Activated T-cell treated with anti-CD3 and anti-CD28 coated beads for 4 hours (primary cell): ENCODE results near the gene TAF8.
"Not testable (repeated sequence)": the region's sequence is repeated elsewhere in the genome, so short reads cannot be mapped to it uniquely, and the experiment has no call there.

Experiments
- DNase-seq: peaks from one replicate; pipeline ENCODE4 v3.0.0-alpha.2; 2020

Gene TAF8, protein sequence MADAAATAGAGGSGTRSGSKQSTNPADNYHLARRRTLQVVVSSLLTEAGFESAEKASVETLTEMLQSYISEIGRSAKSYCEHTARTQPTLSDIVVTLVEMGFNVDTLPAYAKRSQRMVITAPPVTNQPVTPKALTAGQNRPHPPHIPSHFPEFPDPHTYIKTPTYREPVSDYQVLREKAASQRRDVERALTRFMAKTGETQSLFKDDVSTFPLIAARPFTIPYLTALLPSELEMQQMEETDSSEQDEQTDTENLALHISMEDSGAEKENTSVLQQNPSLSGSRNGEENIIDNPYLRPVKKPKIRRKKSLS

DNA sequence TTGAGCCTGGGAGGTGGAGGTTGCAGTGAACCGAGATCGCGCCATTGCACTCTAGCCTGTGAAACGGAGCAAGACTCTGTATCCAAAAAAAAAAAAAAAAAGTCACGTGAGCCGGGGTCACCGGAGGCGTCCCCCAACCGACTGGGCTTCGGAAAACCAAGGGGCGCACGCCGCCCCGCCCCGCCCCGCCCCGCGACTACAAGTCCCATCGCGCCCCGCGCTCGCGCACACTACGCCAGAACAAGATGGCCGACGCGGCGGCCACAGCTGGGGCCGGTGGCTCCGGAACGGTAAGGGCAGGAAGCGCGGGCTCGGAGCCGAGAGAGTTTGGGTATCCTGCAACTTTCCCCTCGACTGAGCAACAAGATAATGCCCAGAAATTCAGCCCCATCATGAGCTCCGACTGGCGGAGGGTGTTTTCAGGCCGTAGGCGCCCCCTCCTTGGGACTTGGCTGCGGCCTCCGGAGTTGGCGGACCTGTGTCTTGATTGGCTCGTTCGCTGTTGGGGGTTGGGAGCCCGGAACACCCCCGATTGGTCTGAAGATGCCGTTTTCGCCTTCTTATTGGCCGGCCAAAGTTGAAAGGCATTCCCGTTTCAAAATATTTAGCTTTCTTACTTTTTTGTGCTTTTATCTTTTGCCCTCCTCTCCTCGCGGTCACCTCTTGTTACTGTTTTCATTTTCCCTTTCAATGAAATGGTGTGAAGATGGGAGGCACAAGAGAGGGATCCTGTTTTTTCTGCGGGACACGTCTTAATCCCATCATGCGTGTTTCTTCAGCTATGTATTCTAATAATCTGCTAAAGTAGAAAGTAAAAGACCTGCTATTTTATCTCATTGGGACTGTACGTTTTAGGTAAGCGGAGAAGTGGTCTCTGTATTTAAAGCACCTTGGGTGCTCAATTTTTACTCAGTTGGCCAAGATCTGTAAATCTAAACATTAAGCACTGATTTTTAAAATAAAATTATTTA is at the start of gene TAF8:
TSS of gene TAF8 (plus strand) at position 228 of the 971 bp plus-strand sequence. CDS start at position 246, 18 bp downstream.
- peak; percentile 81 for DNase-seq

DNA sequence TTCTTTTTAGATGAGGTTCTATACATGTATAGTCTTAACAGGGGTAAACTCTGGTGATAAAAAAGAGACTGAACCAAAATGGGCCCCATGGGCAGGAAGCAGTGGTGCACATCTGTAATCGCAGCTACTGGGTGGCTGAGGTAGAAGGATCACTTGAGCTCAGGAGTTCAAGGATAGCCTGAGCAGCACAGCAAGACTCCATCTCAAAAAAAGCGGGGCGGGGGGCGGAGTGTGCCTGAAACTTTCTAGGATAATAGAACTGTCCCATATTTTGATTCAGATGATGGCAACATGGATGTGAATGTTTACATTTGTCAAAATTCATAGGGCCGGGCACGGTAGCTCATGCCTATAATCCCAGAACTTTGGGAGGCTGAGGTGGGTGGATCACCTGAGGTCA is 48.8 kb upstream of the TAF8 start:
- DNase-seq, result no peak

DNA sequence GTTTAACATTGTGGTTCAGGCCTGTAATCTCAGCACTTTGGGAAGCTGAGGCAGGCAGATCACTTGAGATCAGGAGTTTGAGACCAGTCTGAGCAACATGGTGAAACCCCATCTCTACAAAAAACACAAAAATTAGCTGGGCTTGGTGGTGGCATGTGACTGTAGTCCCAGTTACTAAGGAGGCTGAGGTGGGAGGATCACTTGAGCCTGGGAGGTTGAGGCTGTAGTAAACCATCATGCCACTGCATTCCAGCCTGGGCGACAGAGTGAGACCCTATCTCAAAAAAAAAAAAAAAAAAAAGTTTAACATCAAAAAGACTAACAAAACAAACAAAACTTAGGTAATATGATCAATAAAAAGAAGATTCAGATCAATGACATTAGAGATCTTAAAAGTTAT is 46.7 kb upstream of the TAF8 start:
- DNase-seq, result not testable (repeated sequence)

DNA sequence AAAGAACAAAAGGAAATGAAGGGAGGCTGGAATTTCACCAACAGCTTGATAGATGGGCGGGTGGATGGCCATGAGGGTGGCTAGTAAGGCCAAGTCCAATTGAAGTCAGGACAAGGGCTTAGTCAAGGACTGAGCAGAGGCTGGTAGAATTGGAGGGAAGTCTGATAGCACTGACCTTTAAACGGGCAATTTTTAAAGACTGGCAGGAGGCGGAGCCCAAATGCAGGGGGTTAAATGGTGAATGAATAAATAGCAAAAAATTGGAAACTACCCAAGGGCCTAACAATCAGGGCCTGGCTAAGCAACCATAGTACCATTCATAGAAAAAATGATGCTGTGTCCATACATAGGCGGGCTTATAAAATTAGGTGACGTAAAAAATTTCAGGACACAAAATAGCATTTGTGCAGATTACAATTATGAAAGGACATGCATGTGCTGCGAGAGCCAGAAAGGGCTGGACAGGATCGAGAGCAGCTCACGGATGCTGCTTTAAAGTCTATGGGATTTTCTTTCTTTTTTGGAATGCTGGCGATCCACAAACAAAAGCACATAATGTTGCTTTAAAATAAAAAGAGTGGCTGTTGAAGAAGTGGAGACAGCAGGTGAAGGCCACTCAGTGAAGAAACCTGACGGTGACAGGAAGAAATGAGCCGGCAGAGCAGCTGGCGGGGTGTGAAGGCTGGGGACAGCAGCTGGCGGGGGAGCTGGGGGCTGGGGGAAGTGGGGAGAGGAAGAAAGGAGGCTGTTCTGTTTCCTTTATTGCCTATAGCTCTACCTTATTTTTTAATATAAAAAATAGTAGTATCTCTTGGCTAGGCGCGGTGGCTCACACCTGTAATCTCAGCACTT is 42.8 kb upstream of the TAF8 start:
- peak; percentile 34 for DNase-seq

DNA sequence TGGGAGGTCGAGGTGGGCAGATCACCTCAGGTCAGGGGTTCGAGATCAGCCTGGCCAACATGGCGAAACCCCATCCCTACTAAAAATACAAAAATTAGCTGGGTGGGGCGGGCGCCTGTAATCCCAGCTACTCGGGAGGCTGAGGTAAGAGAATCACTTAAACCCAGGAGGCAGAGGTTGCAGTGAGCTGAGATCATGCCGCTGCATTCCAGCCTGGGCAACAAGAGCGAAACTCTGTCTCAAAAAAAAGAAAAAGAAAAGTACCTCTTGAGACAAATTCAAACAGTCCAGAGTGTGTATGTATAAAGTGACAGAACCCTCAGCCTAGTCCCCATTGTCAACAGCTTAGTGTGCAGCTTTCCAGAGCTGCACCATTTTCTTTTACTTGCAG is 42.2 kb upstream of the TAF8 start:
- not testable (repeated sequence) for DNase-seq

DNA sequence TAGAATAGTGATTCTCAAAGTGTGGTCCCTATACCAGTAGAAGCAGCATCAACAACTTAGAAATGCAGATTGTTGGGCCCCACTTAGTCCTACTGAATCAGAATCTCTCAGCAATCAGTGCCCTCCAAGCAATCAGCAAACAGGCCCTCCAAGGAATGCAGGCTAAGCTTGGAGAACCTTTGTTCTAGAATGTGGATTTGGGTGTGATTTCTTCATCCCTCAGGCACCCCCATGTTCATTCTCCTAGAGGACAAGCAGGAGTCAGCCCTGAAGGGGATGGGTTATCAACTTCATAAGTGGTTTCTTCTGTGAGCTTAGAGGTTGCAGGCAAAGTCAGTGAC is 40.5 kb upstream of the TAF8 start:
- DNase-seq, result no peak

DNA sequence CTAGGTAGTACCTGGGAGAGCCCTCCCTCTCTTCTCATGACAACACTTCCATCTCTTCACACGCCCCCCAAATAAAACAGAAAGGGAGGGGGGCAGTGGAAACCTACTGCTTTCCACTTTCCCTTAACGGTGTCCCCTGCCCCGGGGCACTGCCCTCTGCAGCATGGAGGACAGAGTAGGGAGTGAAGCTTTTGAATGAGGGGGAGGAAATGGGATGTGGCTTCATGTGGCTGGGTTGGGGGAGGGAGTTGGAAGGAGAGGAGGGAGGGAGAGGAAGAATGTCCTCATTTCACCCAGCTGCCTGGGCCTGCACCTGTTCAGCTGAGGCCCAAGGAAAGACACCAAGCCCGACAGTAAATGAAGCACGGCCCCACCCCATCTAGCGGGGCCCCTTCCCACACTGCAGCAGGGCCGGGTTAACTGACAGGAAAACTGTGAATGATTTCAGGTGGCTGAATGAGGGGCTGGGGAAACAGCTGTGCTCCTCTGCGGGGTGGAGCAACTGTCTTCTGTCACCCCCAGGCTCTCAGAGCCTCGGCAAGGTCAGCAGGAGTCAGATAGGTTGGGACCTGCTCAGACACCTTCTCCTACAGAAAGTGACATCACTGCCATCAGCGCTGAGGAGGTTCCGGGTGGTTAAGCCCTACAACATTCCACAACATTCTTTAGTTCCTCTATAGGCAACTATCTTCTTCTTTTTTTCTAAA is 40.0 kb upstream of the TAF8 start:
- DNase-seq, result no peak

DNA sequence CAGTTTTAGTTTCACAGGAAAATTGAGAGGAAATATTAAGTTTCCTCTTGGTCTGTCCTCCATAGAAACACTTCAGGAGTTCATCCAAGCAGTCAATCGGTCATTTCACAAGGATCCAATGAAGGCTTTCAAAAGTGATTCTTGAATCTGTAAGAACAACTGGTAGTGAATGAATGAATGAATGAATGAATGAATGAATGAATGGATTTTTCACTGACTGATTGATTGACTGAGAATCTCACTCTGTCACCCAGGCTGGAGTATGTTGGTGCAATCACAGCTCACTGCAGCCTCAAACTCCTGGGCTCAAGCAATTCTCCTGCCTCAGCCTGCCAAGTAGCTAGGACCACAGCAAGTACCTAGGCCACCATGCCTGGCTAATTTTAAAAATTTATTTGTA is 39.4 kb upstream of the TAF8 start:
- no peak for DNase-seq

DNA sequence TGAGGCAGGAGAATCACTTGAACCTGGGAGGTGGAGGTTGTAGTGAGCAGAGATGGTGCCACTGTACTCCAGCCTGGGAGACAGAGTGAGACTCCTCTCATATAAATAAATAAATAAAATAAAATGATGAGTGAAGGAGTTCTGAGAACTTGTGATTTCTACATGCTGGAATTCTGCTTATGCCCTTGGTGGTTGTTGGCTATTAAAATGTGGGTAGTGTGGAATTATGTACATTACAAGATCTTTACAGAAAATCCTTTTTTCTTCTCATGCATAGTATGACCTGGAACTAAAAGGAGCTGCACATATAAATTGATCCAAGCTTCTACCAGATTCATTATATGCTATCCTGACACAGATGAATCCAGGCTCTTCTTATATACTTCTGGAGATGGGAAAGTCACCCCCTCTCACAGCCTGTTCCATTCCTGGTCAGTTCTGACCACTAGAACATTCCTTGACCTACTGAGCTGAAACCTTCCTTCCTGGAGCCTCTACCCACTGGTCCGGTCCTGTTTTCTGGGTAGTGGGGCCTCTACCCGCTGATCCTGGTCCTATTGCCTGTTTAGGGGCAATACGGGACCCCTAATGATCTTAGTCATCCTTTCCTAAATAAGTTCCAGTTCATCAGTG is 37.7 kb upstream of the TAF8 start:
- DNase-seq, result no peak

DNA sequence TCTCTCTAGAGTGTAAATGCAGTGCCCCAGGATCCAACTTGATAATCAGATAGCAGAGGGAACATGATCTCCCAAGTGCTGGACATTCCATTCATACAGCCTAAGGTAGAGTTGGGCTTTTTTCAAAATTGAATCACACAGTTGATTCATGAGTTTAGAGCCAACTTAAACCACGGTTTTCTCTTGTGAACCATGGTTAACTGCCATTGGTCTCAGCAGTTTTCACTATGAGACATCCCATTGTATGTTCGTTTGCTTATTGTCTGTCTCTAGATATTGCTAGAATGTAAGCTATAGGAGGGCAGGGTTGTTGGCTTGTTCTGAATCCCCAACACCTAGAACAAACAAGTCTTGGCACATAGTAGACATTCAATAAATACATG is 37.2 kb upstream of the TAF8 start:
- no peak for DNase-seq

DNA sequence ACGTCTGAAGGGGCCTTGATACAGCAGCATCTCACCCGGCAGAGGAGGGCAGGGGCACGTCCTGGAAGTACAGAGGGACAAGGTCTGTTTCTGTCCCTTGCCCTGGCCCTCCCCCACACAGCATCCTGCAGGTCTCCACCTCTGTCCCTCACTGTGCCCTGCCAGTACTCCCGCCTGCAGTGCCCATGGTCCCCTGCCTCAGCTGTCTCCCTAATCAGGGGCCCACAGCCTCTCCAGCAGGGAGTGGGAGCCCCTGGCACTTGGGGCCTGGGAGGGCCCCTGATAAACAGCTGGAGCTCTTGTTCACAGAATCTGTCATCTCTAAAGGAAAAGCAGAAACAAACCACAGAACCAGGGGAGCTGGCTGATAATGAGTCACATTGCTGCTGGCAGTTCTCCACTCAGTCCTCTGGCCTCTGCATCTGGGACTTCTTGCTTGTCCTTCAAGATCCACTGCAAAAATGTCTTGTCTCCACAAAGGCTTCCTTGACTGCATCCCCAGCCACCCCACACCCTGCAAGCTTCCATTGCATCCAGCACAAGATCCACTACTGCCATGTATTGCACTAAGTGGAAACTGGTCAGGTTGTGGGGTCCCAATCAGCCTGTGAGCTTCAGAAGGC is 33.2 kb upstream of the TAF8 start:
- DNase-seq, result no peak

DNA sequence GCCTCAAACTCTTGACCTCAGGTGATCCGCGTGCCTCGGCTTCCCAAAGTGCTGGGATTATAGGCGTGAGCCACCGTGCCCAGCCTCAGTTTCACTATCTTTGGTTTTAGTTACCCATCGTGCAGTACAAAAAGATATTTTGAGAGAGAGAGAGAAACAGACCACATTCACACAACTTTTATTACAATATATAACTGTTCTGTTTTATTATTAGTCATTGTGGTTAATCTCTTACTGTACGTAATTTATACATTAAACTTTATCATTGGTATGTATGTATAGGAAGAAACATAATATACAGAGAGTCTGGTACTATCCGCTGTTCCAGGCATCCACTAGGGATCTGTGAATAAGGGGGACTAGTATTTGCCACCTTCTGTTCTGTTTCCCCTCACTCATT is 29.4 kb upstream of the TAF8 start:
- no peak for DNase-seq

DNA sequence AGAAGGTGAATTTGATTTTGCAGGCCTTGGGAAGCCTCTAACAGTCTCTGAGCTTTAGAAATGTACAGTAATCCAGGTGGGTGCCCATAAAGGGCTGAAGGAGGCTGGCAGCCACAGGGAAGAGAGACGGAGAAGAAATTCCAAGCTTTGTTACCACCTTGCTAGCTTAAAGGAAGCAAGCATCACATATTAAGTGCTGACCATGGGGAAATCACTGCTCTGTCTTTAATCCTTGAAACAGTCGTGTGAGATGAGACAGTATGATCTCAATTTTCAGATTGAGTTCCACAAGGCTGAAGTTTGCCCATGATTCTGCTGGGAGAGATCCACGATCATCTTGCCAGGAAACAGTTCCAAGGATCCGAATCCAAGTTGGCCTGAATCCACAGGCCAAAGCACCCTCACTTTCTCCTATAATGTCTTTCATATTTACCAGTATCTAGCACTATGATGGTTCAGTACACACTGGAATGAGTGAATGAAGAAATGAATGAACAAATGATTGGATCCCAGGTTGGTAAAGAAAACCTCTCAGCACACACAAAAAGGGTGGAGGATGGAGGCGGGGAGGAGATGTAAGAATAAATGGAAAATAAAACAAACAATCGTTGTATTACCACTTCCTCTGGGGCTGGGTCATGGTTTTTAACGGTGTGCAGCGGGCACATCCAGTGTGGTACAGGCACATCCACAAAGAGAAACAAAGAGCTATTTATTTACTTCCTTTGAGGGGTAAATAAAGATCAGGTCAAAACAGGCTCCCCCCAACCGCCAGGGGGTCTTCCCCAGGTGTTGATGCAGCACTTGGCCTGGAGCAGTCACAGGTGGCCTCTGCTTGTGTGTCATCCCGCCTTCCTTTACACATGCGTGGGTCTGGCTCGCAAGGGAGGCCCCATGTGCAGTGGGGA is 28.2 kb upstream of the TAF8 start:
- DNase-seq, result peak; percentile 43

DNA sequence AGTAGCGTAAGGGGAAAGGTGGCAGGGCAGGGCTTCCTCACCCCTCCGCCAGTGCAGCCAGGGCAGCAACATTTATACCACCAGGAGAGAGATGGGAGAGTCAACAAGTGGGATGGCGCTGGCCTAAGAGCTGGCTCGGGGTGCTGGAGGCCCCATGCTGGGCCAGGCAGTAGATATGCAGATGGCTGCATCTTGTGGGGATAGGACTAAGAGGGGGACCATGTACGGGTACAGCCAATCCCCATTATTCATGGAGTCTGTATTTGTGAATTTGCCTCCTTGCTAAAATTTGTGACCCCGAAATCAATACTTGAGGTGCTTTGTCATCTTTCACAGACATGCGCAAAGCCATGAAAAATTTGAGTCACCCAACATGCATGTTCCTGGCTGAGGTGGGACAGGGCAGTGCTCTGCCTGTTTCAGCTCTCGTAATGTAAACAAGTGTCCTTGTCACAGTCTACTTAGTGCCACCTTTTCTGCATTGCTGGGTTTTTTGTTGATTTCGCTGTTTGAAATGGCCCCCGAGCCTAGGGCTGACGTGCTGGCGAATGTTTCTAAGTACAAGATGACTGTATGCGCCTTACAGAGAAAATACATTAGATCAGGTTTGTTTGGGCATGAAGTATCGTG is 27.5 kb upstream of the TAF8 start:
- no peak for DNase-seq

DNA sequence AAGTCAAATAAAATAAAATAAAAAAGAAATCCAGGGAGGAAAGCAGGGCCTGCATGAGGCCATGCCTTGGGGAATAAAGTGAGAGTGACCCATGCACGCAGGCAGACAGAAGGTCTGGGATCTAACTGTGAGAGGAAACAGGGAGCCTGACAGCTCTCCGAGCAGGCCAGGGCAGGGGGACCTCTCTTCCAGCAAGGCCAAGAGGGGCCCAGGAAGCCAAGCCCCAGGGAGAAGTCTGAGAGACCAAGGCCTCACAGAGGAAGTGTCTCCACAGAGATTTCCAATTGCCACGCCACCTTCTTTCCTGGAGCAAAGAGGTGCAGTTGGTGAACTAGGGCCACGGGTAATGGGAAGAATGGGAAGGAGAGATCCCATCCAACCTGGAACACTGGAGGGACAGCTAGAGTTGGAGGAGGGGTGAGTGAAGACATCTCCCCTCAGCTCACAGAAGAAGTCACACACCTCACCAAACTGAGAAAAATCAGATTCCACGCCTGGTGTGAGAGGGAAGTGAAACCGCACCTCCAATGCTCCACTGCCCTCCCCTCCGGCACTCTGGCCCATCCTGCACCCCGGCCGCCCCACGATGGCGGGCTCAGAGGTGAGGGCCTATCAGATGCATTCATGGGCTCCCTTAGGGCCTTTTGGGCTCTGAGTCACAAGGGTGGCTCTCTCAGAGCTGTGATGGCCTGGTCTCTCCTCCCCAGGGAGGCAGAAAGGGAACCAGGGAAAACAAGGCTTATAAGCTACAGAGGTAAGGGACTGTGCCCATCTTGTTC is 25.1 kb upstream of the TAF8 start:
- DNase-seq, result no peak

DNA sequence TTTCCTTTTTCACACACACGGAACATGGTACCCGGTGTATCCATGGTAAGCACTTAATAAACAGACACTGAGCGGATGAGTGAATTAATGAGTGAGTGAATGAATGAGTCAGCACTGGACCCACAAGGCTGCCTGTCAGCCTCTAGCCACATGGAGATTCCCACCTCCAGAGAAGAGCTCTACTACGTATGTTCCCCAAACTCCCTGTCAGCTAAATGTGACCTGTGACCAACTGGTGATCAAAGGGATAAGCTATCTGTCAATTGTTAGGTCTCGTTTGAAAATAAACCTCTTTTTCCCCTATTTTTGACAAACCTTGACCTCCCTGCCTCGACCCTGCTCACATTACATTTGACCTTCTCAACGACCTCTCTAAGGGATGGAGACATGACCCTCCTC is 24.5 kb upstream of the TAF8 start:
- no peak for DNase-seq

DNA sequence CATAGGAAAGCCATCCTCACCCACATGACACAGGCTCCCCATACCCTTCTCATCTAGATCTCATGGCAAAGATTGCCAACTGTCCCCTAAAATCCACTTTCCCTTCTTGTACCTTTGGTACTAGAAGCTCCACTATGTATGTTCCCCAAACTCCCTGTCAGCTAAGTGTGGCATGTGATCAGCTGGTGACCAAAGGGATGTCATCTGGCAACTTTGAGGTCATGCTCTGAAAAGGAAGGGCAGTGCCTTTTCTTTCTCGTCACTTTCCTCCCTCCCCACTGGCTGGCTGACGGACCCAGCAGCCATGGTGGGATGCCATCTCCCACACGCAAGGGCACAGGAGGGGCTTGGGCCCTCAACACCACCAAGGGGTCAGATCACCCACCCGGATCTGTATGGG is 23.8 kb upstream of the TAF8 start:
- DNase-seq, result no peak

DNA sequence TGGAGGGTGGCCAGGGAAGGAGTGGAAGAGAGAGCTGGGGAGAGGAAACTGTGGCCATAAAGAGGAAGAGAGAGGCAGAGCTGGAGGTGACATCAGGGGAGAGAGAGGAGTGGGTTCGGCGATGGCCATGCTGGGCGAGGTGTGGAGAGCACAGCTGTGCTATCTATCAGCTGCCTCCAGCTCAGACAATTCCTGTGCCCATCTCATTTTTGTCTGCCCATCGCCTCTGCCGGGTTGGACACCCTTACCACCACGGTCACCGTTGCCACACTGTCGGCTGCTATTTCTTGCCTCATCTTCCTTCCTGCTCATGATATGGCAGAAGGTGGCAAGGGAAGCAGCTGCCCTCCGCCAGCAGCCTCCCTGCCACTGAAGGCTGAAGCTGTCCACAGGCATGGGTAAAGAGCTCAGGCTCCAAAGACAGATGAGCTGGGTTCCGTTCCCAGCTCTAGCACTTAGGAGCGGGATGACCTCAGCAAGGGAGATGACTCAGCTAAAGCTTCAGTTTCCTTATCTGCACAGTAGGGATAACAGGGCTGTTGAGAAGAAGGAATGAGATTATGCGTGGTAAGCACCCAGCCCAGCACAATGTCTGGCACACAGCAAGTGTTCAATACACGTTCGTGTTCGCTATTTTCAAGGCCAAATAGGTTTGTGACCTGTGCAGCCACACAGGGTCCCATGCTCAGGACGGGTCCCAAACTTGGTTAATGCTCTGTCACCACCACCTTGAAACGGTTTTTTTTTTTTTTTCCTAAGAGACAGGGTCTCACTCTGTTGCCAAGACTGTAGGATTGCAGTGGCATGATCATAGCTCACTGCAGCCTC is 21.9 kb upstream of the TAF8 start:
- DNase-seq, result no peak
